ENCODE data around the gene TAS2R1.

Gene TAS2R1

GRCh38 chr5:9587135-9587534, 43.0 kb downstream of the TAS2R1 start:
- DNase-seq (ENCODE audit: low read depth), result no peak

- DNase-seq (ENCODE audit: low read depth), result peak; percentile 52
Observed at GRCh38 chr5:9582406-9582805, 47.7 kb downstream of the TAS2R1 start.

All from stromal cell of bone marrow (primary cell).